Measurements from ENCODE around the gene DPP6. TPM values are rescaled to one million over a fixed set of nuclear protein-coding genes. Genes with fewer than 3 reads are reported as not detected.

Gene DPP6
- total RNA-seq, 4 donors from 2014 or later, result 1.8 to 33.7 (median 6.4) TPM

GRCh38 chr7:154388999-154389398 is 336.8 kb downstream of the DPP6 start:
- no peak for TF ChIP-seq CTCF (IDR thresholded peaks at IDR 0.05)
- TF ChIP-seq EP300 (IDR thresholded peaks at IDR 0.05; ENCODE audit: low read depth), result no peak
- no peak for TF ChIP-seq POLR2A (IDR thresholded peaks at IDR 0.05)
- TF ChIP-seq POLR2AphosphoS5 (IDR thresholded peaks at IDR 0.05), result no peak
- no peaks in the 10 kb centered on the region for H3K9me3 ChIP-seq
- no peak overlapping the region for H3K27ac ChIP-seq
- intact Hi-C loops (cut with DNase I; ENCODE audit: low total_unique reads), result no loop called here
- no peak overlapping the region for H3K4me3 ChIP-seq
- H3K4me1 ChIP-seq, result no peaks in the 10 kb centered on the region
- WGBS, 2 donors (ENCODE audit: low coverage in 1 of 2), result 78 to 80% methylated on average over 10 of the region's 10 CpGs
- H3K27me3 ChIP-seq, result no peaks in the 10 kb centered on the region
- in situ Hi-C loops (cut with MboI; ENCODE audit: low pct_ligation_motif_present in 1 of 4, low pct_unique_long_range_greater_than_20kb in 1 of 4, low sequenced_read_pairs in 3 of 4), result no loop called here
- H3K36me3 ChIP-seq, result no peaks in the 10 kb centered on the region
- no peak for DNase-seq

- H3K27ac ChIP-seq, result no peak overlapping the region
- intact Hi-C loops (cut with DNase I; ENCODE audit: low total_unique reads), result no loop called here
- no peaks in the 10 kb centered on the region for H3K27me3 ChIP-seq
- no peak for DNase-seq
- H3K36me3 ChIP-seq, result no peaks in the 10 kb centered on the region
- 97 to 99% methylated on average over 13 to 17 of the region's 17 CpGs for WGBS, 2 donors (ENCODE audit: low coverage in 1 of 2)
- no peak overlapping the region for H3K4me3 ChIP-seq
- in situ Hi-C loops (cut with MboI; ENCODE audit: low pct_ligation_motif_present in 1 of 4, low pct_unique_long_range_greater_than_20kb in 1 of 4, low sequenced_read_pairs in 3 of 4), result no loop called here
- no peaks in the 10 kb centered on the region for H3K9me3 ChIP-seq
- TF ChIP-seq POLR2A (IDR thresholded peaks at IDR 0.05) (no peak), POLR2AphosphoS5 (IDR thresholded peaks at IDR 0.05) (no peak), CTCF (IDR thresholded peaks at IDR 0.05) (no peak), EP300 (IDR thresholded peaks at IDR 0.05; ENCODE audit: low read depth) (no peak)
- H3K4me1 ChIP-seq, result no peaks in the 10 kb centered on the region
Observed at GRCh38 chr7:154390961-154391360, 338.8 kb downstream of the DPP6 start.

GRCh38 chr7:154394804-154395203 is 342.6 kb downstream of the DPP6 start:
- H3K4me3 ChIP-seq, result no peak overlapping the region
- no peak for TF ChIP-seq CTCF (IDR thresholded peaks at IDR 0.05)
- TF ChIP-seq POLR2A (IDR thresholded peaks at IDR 0.05), result no peak
- no peak for TF ChIP-seq POLR2AphosphoS5 (IDR thresholded peaks at IDR 0.05)
- no peak for TF ChIP-seq EP300 (IDR thresholded peaks at IDR 0.05; ENCODE audit: low read depth)
- H3K36me3 ChIP-seq, result no peaks in the 10 kb centered on the region
- H3K27ac ChIP-seq, result no peak overlapping the region
- intact Hi-C loops (cut with DNase I; ENCODE audit: low total_unique reads) (no loop called here), in situ Hi-C loops (cut with MboI; ENCODE audit: low pct_ligation_motif_present in 1 of 4, low pct_unique_long_range_greater_than_20kb in 1 of 4, low sequenced_read_pairs in 3 of 4) (no loop called here)
- H3K4me1 ChIP-seq, result no peaks in the 10 kb centered on the region
- 84 to 88% methylated on average over 2 of the region's 2 CpGs for WGBS, 2 donors (ENCODE audit: low coverage in 1 of 2)
- no peaks in the 10 kb centered on the region for H3K9me3 ChIP-seq
- H3K27me3 ChIP-seq, result no peaks in the 10 kb centered on the region
- DNase-seq, result no peak

- no peak for DNase-seq
- Histone ChIP-seq H3K27ac (no peak overlapping the region), H3K4me1 (no peaks in the 10 kb centered on the region), H3K4me3 (no peak overlapping the region), H3K36me3 (no peaks in the 10 kb centered on the region), H3K9me3 (no peaks in the 10 kb centered on the region), H3K27me3 (no peaks in the 10 kb centered on the region)
- 87 to 96% methylated on average over 6 to 8 of the region's 8 CpGs for WGBS, 2 donors (ENCODE audit: low coverage in 1 of 2)
- intact Hi-C loops (cut with DNase I; ENCODE audit: low total_unique reads) (no loop called here), in situ Hi-C loops (cut with MboI; ENCODE audit: low pct_ligation_motif_present in 1 of 4, low pct_unique_long_range_greater_than_20kb in 1 of 4, low sequenced_read_pairs in 3 of 4) (no loop called here)
- TF ChIP-seq POLR2A (IDR thresholded peaks at IDR 0.05), result no peak
- no peak for TF ChIP-seq EP300 (IDR thresholded peaks at IDR 0.05; ENCODE audit: low read depth)
- TF ChIP-seq POLR2AphosphoS5 (IDR thresholded peaks at IDR 0.05), result no peak
- no peak for TF ChIP-seq CTCF (IDR thresholded peaks at IDR 0.05)
Observed at GRCh38 chr7:154406312-154406711, 354.1 kb downstream of the DPP6 start.

Data from transverse colon (tissue), 4 donors.